Esophagus (tissue), 2 donors: Measurements from ENCODE around the gene ELL. TPM values are rescaled to one million over a fixed set of nuclear protein-coding genes. Genes with fewer than 3 reads are reported as not detected.

Experiments
- H3K27ac ChIP-seq, 2 donors: one replicate each; pipeline ENCODE4 v1.5.1; 2013; ENCODE audit warnings: low read depth in 2 of 2, mild to moderate bottlenecking in 2 of 2, inconsistent platforms in 1 of 2, low read length in 1 of 2, moderate library complexity in 1 of 2
- H3K27me3 ChIP-seq, 2 donors: one replicate each; pipeline ENCODE4 v1.6.1; 2013; ENCODE audit warnings: low read length in 2 of 2, control low read depth in 1 of 2, mild to moderate bottlenecking in 1 of 2; ENCODE audit not compliant: insufficient read depth in 2 of 2, control insufficient read depth in 1 of 2
- H3K36me3 ChIP-seq, 2 donors: one replicate each; pipeline ENCODE4 v1.6.1; 2013; ENCODE audit warnings: low read length in 1 of 2; ENCODE audit not compliant: control insufficient read depth in 2 of 2, insufficient read depth in 2 of 2
- H3K4me1 ChIP-seq, 2 donors: one replicate each; pipeline ENCODE4 v1.6.1; 2013; ENCODE audit warnings: low read length in 1 of 2; ENCODE audit not compliant: control insufficient read depth in 2 of 2, insufficient read depth in 2 of 2
- H3K4me3 ChIP-seq, 2 donors: one replicate each; pipeline ENCODE4 v1.5.1; 2013; ENCODE audit warnings: low read length in 2 of 2, mild to moderate bottlenecking in 2 of 2, low read depth in 1 of 2, moderate library complexity in 1 of 2
- H3K9me3 ChIP-seq, 2 donors: one replicate each; pipeline ENCODE4 v1.6.1; 2013; ENCODE audit warnings: mild to moderate bottlenecking in 2 of 2, low read depth in 1 of 2, low read length in 1 of 2, moderate library complexity in 1 of 2; ENCODE audit not compliant: control insufficient read depth in 2 of 2, insufficient read depth in 1 of 2
- WGBS, 2 donors: extraction: QIAGEN DNeasy Blood & Tissue Kit; methylation state at CpG; one replicate each; pipeline ENCODE4 v1.1.7; 2013; 5-methylcytosine and 5-hydroxymethylcytosine counted together
- polyA plus RNA-seq, 2 donors: library from polyadenylated mRNA; stranded (reverse); fragments of 200-250 nt; gene quantifications; one replicate each; pipeline ENCODE4 v1.2.3, GENCODE V29; 2013
- donor health status: healthy with polysubstance abuse.
- donor health status: Bipolar disorder and iron deficiency.

ELL gene
- polyA plus RNA-seq, 2 donors: 7.1 to 9.1 TPM

DNA sequence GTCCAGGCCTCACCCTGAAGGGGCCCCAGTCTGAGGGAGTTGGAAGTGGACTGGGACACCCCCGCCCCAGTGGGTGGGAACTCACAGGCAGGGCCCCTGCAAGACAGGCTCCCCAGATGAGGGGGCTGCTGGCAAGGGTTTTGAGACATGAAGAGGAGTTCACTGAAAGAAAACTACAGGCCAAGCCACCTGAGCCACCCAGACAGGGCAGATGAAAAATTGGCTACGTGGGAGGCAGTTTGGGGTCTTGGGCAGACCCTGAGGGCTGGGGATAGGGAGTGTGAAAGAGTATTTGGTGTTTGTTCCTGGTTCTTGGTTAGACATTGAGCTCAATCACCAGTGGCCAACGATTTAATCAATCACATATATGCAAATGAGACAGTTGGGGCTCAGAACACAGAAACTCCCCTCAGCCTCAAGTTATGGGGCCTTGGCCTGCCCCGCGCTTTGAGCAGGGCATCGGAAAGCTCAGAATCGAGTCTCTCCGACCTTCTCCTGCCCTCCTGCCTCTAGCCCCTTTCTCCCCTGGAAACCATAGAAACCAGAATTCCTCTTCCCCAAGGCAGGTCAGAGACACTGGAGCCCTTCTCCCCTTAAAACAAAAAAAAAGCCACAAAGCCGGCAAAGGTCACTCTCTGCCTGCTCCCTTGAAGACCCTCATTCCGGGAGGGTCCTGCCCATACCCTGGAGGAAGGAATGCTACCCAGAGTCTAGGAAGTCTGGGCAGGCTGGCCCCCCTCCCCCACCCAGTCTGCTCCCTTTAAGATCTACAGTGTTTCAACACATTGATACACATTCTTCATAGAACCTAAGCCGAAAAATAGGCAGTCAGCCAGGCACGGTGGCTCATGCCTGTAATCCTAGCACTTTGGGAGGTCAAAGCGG, 82.6 kb downstream of the ELL start:
- 57 to 64% methylated on average over 13 of the region's 13 CpGs for WGBS, 2 donors
- Histone ChIP-seq H3K4me3 (no peak overlapping the region), H3K4me1 (peaks cover 0 to 26% of the 10 kb centered on the region in 2 donors), H3K9me3 (peaks cover 0 to 5% of the 10 kb centered on the region in 2 donors), H3K36me3 (peaks cover 2 to 9% of the 10 kb centered on the region in 2 donors), H3K27ac (peak overlapping the region; percentile 35 to 38), H3K27me3 (no peaks in the 10 kb centered on the region)

GRCh38 chr19:18438331-18439024, 83.4 kb downstream of the ELL start:
- WGBS, 2 donors: 16 to 24% methylated on average over 24 of the region's 24 CpGs
- H3K36me3 ChIP-seq: peaks cover 0 to 1% of the 10 kb centered on the region in 2 donors
- peak overlapping the region; percentile 15 to 26 for H3K4me3 ChIP-seq
- H3K27ac ChIP-seq: peak overlapping the region; percentile 27 to 61
- H3K4me1 ChIP-seq: peaks cover 0 to 26% of the 10 kb centered on the region in 2 donors
- no peaks in the 10 kb centered on the region for H3K27me3 ChIP-seq
- H3K9me3 ChIP-seq: peaks cover 0 to 5% of the 10 kb centered on the region in 2 donors

DNA sequence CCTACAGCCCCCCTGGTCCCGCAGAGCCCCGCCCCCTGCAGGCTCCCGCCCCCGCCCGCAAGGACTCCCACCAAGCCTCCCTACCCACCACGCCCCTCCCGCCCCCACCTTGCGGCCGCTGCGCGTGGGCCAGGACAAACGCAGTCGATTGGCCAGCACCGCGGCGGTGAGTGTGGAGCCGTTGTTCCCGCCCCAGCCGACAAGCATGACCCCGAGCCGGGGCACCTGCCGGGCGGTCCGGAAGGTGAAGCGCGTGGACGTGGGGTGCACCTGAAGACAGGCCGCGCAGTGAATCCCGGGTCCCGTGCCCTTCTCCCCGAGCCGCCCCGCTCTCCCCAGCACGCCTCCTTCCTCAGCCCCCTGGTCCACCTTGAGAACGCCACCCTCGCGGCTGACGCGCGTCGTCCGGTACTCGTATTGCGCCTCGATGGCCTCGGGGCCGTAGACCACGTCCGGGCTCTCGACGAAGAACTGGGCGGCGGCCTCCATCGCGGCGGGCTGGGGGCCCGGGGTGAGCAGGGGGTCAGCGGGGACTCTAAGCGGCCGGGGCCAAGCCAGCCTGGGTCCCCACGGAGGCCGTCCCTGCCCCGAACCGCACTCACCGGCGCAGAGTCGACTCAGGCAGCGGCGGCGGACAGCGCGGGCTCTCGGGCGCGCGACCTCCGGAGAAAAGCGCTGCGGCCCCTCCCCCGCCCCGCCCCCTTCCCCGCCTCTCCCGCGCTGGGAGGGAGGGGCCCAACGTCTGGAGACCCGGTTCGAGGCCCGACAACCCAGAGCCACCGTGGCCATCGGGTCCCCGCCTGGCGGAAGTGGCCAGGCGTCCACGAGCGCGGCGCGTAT, 84.2 kb downstream of the ELL start, which contains the start of gene ISYNA1:
TSS of gene ISYNA1 (minus strand) at position 643 of the 840 bp plus-strand sequence. CDS start at position 489, 154 bp downstream.
- Histone ChIP-seq H3K27me3 (no peaks in the 10 kb centered on the region), H3K4me1 (peaks cover 0 to 31% of the 10 kb centered on the region in 2 donors), H3K27ac (peak within 1 kb of the TSS; percentile 38 to 61), H3K36me3 (no peaks in the 10 kb centered on the region), H3K4me3 (peak within 1 kb of the TSS; percentile 26 to 48), H3K9me3 (peaks cover 0 to 5% of the 10 kb centered on the region in 2 donors)
- WGBS, 2 donors: 1% methylated on average over 60 to 99 of the region's 99 CpGs

GRCh38 chr19:18436671-18437490, 85.0 kb downstream of the ELL start:
- no peaks in the 10 kb centered on the region for H3K36me3 ChIP-seq
- peak overlapping the region; percentile 26 to 35 for H3K4me3 ChIP-seq
- peaks cover 0 to 30% of the 10 kb centered on the region in 2 donors for H3K4me1 ChIP-seq
- no peaks in the 10 kb centered on the region for H3K27me3 ChIP-seq
- WGBS, 2 donors: 27 to 30% methylated on average over 54 to 67 of the region's 67 CpGs
- no peaks in the 10 kb centered on the region for H3K9me3 ChIP-seq
- no peak overlapping the region for H3K27ac ChIP-seq

- Histone ChIP-seq H3K27ac (no peak overlapping the region), H3K4me3 (no peak overlapping the region), H3K36me3 (no peaks in the 10 kb centered on the region), H3K27me3 (no peaks in the 10 kb centered on the region), H3K9me3 (no peaks in the 10 kb centered on the region), H3K4me1 (peaks cover 0 to 30% of the 10 kb centered on the region in 2 donors)
- 77 to 82% methylated on average over 46 of the region's 46 CpGs for WGBS, 2 donors
Observed at GRCh38 chr19:18435842-18436670, 85.8 kb downstream of the ELL start.

DNA sequence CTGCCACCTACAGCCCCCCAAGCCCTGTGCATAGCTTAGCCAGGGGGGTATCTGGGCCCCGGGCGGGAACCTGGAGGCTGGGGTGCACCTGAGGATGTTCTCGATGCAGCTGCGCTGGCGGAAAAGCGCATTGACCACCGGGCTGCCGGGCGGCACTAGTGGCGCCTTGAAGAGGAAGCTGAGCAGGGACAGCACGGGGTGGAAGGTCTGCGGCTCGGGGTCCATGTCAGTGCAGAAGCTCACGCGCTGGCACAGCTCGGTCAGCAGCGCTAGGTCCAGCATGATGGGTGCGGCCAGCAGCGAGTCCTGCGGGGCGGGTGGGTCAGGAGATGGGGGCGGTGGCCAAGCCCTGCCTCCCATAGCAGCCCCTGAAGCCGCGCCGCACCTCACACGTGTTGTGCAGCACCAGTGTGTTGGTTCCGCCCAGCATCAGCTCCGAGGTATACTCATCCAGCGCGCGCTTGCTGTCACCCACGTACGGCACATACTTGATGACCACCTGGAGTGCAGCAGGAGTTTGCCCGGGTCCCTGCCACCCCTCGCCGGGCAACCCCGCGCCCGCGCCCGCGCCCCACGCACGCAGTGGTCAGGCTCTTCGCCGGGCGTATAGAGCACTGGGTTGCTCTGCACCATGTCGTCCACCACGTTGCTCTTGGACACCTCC, 86.6 kb downstream of the ELL start:
- Histone ChIP-seq H3K4me3 (no peak overlapping the region), H3K27ac (no peak overlapping the region), H3K9me3 (no peaks in the 10 kb centered on the region), H3K36me3 (no peaks in the 10 kb centered on the region), H3K4me1 (peaks cover 0 to 30% of the 10 kb centered on the region in 2 donors), H3K27me3 (no peaks in the 10 kb centered on the region)
- WGBS, 2 donors: 92 to 94% methylated on average over 48 to 49 of the region's 49 CpGs

DNA sequence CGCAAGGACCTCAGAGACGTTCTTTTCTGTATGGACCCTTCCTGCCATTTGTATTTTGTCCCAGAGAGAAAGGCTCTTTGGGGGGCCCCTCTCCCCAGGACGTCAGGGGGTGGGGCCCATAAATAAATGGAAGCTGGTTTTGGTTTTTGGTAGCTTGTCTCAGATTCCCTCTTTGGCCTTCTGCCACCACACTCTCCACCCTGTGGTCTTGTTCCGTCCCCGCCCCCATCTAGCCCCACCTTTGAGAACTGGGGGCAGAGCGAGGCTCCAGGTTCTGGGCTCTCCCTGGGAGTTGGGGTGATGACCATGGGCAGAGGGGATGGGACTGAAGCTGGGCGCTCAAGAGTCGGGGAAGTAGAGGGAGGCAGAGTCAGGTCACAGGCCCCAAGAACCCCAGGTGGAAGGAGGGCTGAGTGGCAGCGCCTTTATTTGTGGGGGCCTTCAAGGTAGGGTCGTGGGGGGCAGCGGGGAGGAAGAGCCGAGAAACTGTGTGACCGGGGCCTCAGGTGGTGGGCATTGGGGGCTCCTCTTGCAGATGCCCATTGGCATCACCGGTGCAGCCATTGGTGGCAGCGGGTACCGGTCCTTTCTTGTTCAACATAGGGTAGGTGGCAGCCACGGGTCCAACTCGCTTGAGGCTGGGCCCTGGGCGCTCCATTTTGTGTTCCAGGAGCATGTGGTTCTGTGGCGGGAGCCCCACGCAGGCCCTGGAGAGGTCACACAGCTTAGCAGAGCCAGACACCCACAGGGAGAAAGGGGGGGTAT, 87.3 kb downstream of the ELL start:
- Histone ChIP-seq H3K4me3 (no peak overlapping the region), H3K36me3 (no peaks in the 10 kb centered on the region), H3K4me1 (peaks cover 0 to 31% of the 10 kb centered on the region in 2 donors), H3K9me3 (no peaks in the 10 kb centered on the region), H3K27me3 (no peaks in the 10 kb centered on the region), H3K27ac (no peak overlapping the region)
- 84 to 88% methylated on average over 21 of the region's 21 CpGs for whole genome bisulfite sequencing, 2 donors
